SK-N-SH (cell line): ENCODE data around the gene ANKRD12. TPM values are rescaled to one million over a fixed set of nuclear protein-coding genes. Genes with fewer than 3 reads are reported as not detected.

Experiments used
- CTCF ChIA-PET: fragments of 300-600, 350-600 bp; formaldehyde crosslinking; extraction: SDS; loops from one replicate; lab custom pipeline; 2021; lab: Yijun Ruan, JAX
- POLR2A ChIA-PET: fragments of 350-600 bp; sonication (Branson Sonifier 250); formaldehyde crosslinking; extraction: SDS; loops from one replicate; lab custom pipeline; 2020; ENCODE audit warnings: antibody characterized with exemption, inconsistent platforms; lab: Yijun Ruan, JAX
- DNase-seq: peaks from one replicate; pipeline ENCODE4 v3.0.0; 2012
- H2AFZ ChIP-seq: fragments of 200-600 bp; sonication (generic); 2 replicates; pipeline ENCODE4 v1.8.1; 2016; ENCODE audit warnings: antibody characterized with exemption, mild to moderate bottlenecking, low read depth
- H3F3A ChIP-seq: fragments of 200-600 bp; sonication (generic); replicated peaks from 2 replicates; pipeline ENCODE3; 2016; ENCODE audit warnings: antibody characterized with exemption, mild to moderate bottlenecking; ENCODE audit not compliant: insufficient read depth
- H3K27ac ChIP-seq, 2 experiments: fragments of 200-500 bp in 1 of 2; fragments of 200-600 bp in 1 of 2; sonication (Bioruptor generic) in 1 of 2; sonication (generic), shearing (Covaris generic) in 1 of 2; 2 replicates each; pipeline versions ENCODE4 v1.5.1 to v1.6.1; 2014 to 2016; ENCODE audit warnings: low read depth in 2 of 2, inconsistent platforms in 1 of 2, low read length in 1 of 2, mild to moderate bottlenecking in 1 of 2, mixed read lengths in 1 of 2
- H3K27me3 ChIP-seq: fragments of 200-600 bp; sonication (generic), shearing (Covaris generic); 2 replicates; pipeline ENCODE4 v1.6.1; 2016; ENCODE audit warnings: mixed run types; ENCODE audit not compliant: insufficient read depth
- H3K36me3 ChIP-seq, 2 experiments: fragments of 200-500 bp in 1 of 2; fragments of 200-600 bp in 1 of 2; sonication (Bioruptor generic) in 1 of 2; sonication (generic) in 1 of 2; replicated peaks in 1 of 2; 2 replicates each; pipeline versions ENCODE3 to v1.5.1; 2014 to 2016; ENCODE audit warnings: low read length in 1 of 2, mild to moderate bottlenecking in 1 of 2; ENCODE audit not compliant: insufficient read depth in 2 of 2, control insufficient read depth in 1 of 2
- H3K4me1 ChIP-seq, 2 experiments: fragments of 200-500 bp in 1 of 2; fragments of 200-600 bp in 1 of 2; sonication (Bioruptor generic) in 1 of 2; sonication (generic), shearing (Covaris generic) in 1 of 2; 2 replicates each; pipeline versions ENCODE4 v1.5.1 to v1.6.1; 2014 to 2016; ENCODE audit warnings: low read depth in 1 of 2, low read length in 1 of 2, mixed run types in 1 of 2; ENCODE audit not compliant: insufficient read depth in 2 of 2, control insufficient read depth in 1 of 2
- H3K4me2 ChIP-seq: fragments of 200-600 bp; sonication (generic), shearing (Covaris generic); 2 replicates; pipeline ENCODE4 v1.6.1; 2017; ENCODE audit warnings: mixed run types
- H3K4me3 ChIP-seq, 2 experiments: fragments of 200-500 bp in 1 of 2; fragments of 200-600 bp in 1 of 2; sonication (Bioruptor generic) in 1 of 2; sonication (generic), shearing (Covaris generic) in 1 of 2; 2 replicates each; pipeline versions ENCODE4 v1.5.1 to v1.8.1; 2014 to 2016; ENCODE audit warnings: low read depth in 2 of 2, inconsistent platforms in 1 of 2, low read length in 1 of 2, mild to moderate bottlenecking in 1 of 2, mixed read lengths in 1 of 2, moderate library complexity in 1 of 2
- H3K79me2 ChIP-seq: fragments of 200-600 bp; sonication (generic); 2 replicates; pipeline ENCODE4 v1.8.1; 2017; ENCODE audit warnings: mild to moderate bottlenecking; ENCODE audit not compliant: insufficient read depth
- H3K9ac ChIP-seq: fragments of 200-600 bp; sonication (generic); 2 replicates; pipeline ENCODE4 v1.6.1; 2017; ENCODE audit warnings: mixed run types
- H3K9me2 ChIP-seq: fragments of 200-600 bp; sonication (generic); 2 replicates; pipeline ENCODE4 v1.6.1; 2017; ENCODE audit warnings: mixed run types
- H3K9me3 ChIP-seq: fragments of 200-600 bp; sonication (generic); 2 replicates; pipeline ENCODE4 v1.6.1; 2017; ENCODE audit warnings: mixed run types, mild to moderate bottlenecking, moderate library complexity
- H4K20me1 ChIP-seq: fragments of 200-600 bp; sonication (generic); 2 replicates; pipeline ENCODE4 v1.6.1; 2017; ENCODE audit warnings: mild to moderate bottlenecking, mixed run types; ENCODE audit not compliant: insufficient read depth
- CHD2 ChIP-seq: fragments of 150-350 bp; IDR thresholded peaks from 2 replicates; pipeline ENCODE4 v1.6.1; 2018; ENCODE audit warnings: low read length; ENCODE audit not compliant: partially characterized antibody
- CTCF ChIP-seq: fragments of 200-600 bp; sonication (generic); IDR thresholded peaks from 2 replicates; pipeline ENCODE4 v1.6.1; 2017; ENCODE audit warnings: antibody characterized with exemption, mild to moderate bottlenecking, moderate library complexity
- ELF1 ChIP-seq: IDR thresholded peaks from 2 replicates; pipeline ENCODE4 v1.4.0; 2012
- EP300 ChIP-seq, 2 experiments: IDR thresholded peaks; 2 replicates each; pipeline versions ENCODE4 v1.4.0 to v1.6.1; 2012; ENCODE audit warnings: borderline replicate concordance in 1 of 2, low read depth in 1 of 2, low read length in 1 of 2
- FOXJ3 ChIP-seq: sonication (generic); formaldehyde crosslinking; IDR thresholded peaks from 2 replicates; pipeline ENCODE4 v1.5.1; 2020; ENCODE audit warnings: mild to moderate bottlenecking, missing genetic modification reagents
- FOXM1 ChIP-seq: IDR thresholded peaks from 2 replicates; pipeline ENCODE4 v1.4.0; 2012; ENCODE audit warnings: low read depth, mild to moderate bottlenecking
- JUND ChIP-seq: IDR thresholded peaks from 2 replicates; pipeline ENCODE4 v1.4.0; 2012
- MAX ChIP-seq: IDR thresholded peaks from 2 replicates; pipeline ENCODE4 v1.4.0; 2012; ENCODE audit warnings: low read depth
- MEF2A ChIP-seq: IDR thresholded peaks from 2 replicates; pipeline ENCODE4 v1.4.0; 2012; ENCODE audit warnings: low read depth, borderline replicate concordance
- NFIC ChIP-seq: IDR thresholded peaks from 2 replicates; pipeline ENCODE4 v1.4.0; 2012; ENCODE audit warnings: borderline replicate concordance
- NRF1 ChIP-seq: IDR thresholded peaks from 2 replicates; pipeline ENCODE4 v1.6.1; 2012; ENCODE audit warnings: low read depth, mild to moderate bottlenecking, low read length
- POLR2AphosphoS5 ChIP-seq: IDR thresholded peaks from 2 replicates; pipeline ENCODE4 v1.6.1; 2012; ENCODE audit warnings: low read depth, low read length
- REST ChIP-seq: IDR thresholded peaks from 2 replicates; pipeline ENCODE4 v1.6.1; 2012; ENCODE audit warnings: mild to moderate bottlenecking, low read depth, low read length, moderate library complexity
- RFX5 ChIP-seq: IDR thresholded peaks from 2 replicates; pipeline ENCODE4 v1.6.1; 2012; ENCODE audit warnings: mild to moderate bottlenecking, improper control_type of control experiment, low read length
- SIN3A ChIP-seq: IDR thresholded peaks from 2 replicates; pipeline ENCODE4 v1.6.1; 2012; ENCODE audit warnings: low read depth, mild to moderate bottlenecking, low read length, moderate library complexity, borderline replicate concordance
- TAF1 ChIP-seq: IDR thresholded peaks from 2 replicates; pipeline ENCODE4 v1.6.1; 2012; ENCODE audit warnings: low read depth, mild to moderate bottlenecking, low read length, moderate library complexity, borderline replicate concordance
- USF1 ChIP-seq: IDR thresholded peaks from 2 replicates; pipeline ENCODE4 v1.4.0; 2012; ENCODE audit warnings: low read depth, borderline replicate concordance
- YY1 ChIP-seq: IDR thresholded peaks from 2 replicates; pipeline ENCODE4 v1.4.0; 2012; ENCODE audit warnings: low read depth, mild to moderate bottlenecking
- WGBS: methylation state at CpG from one replicate; pipeline ENCODE4 v1.1.6; 2017; ENCODE audit warnings: low lambda C conversion rate; 5-methylcytosine and 5-hydroxymethylcytosine counted together
- polyA plus RNA-seq, 3 experiments: library from polyadenylated mRNA; depleted of rRNA; stranded (reverse); fragments of >200 nt; gene quantifications; 2 replicates each; pipeline ENCODE4 v1.2.3, GENCODE V29; 2012
- TF ChIP-seq, protein P1 (sequence below): IDR thresholded peaks from 2 replicates; pipeline ENCODE4 v1.4.0; 2012; ENCODE audit warnings: low read depth, borderline replicate concordance
- TF ChIP-seq, protein P2 (sequence below): fragments of 150-350 bp; IDR thresholded peaks from 2 replicates; pipeline ENCODE4 v1.6.1; 2016; ENCODE audit warnings: mild to moderate bottlenecking, low read depth, low read length

The ANKRD12 gene
- polyA plus RNA-seq, 1 of the 3 experiments (the other 2 are of a cell fraction), result 1.3 TPM

DNA sequence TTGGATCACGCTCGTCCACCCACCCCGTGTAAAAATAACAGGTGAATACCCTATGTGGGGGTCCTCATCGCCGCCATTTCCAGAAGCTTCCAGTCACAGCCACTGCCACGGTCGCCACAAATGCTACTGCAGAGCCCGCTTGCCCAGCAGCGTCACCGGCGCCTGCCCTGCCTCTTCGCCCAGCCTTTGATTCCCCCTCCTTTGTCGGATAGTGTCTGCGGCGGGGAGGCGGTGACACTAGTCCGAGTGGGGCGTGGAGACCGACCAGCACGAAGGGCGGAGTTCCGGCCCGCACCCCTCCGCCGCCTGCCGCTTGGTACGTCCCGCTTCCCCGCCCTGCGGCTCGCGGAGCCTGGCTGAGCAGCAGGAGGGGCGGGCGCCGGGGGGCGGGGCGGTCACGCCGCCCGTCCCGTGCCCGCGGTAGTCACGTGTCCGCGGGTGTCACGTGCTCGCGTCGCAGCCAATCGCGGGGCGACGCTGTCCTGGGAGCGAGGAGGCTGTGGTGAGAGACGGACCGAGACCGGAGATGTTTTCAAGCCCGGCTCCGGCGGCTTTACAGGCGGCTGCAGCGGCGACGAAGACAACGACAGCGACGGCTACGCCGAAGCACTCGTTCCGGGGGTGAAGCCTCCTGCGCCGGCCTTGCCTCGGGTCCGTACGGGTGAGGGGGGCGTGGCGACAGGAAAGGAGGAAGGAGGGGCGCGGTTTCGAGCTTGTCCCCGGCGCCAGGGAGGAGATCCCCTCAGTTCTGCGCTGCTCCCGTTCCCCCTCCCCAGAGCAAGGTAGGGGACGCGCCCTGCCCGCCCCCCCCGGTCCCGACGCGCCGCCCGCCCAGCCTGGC is at the start of gene ANKRD12 (continued):
- TF ChIP-seq YY1, result no peak
- TF ChIP-seq RFX5, result no peak
- no peak for TF ChIP-seq MEF2A
- no peak for TF ChIP-seq REST
- no peak; the same call in 1 of the 2 replicates for TF ChIP-seq SIN3A
- peak; percentile 69; the same call in 1 of the 2 replicates for TF ChIP-seq FOXJ3 (CRISPR knock-in tag)
- TF ChIP-seq CHD2, result peak; percentile 65
- TF ChIP-seq NFIC, result no peak; the same call in 1 of the 2 replicates
- TF ChIP-seq ELF1, result no peak; the same call in 1 of the 2 replicates

- Histone ChIP-seq H4K20me1 (no peaks in the 10 kb centered on the region), H3K4me1 (no peaks in the 10 kb centered on the region), H3K4me3 (no peak overlapping the region), H3K9me2 (no peaks in the 10 kb centered on the region), H2AFZ (no peak overlapping the region), H3K9me3 (no peaks in the 10 kb centered on the region), H3K9ac (no peak overlapping the region), H3K36me3 (no peaks in the 10 kb centered on the region), H3K4me2 (no peak overlapping the region), H3F3A (peaks cover 2% of the 10 kb centered on the region), H3K27ac (no peak overlapping the region), H3K79me2 (no peaks in the 10 kb centered on the region), H3K27me3 (no peaks in the 10 kb centered on the region)
- no peak for TF ChIP-seq MAX
- no peak for TF ChIP-seq RFX5
- no peak for TF ChIP-seq SIN3A
- no peak for TF ChIP-seq USF1
- TF ChIP-seq CTCF, result no peak
- TF ChIP-seq EP300 (IDR thresholded peaks at IDR 0.05; ENCODE audit: borderline replicate concordance in 1 of 2, low read depth in 1 of 2, low read length in 1 of 2), result no peak
- TF ChIP-seq TAF1, result no peak
- TF ChIP-seq, protein P1, sequence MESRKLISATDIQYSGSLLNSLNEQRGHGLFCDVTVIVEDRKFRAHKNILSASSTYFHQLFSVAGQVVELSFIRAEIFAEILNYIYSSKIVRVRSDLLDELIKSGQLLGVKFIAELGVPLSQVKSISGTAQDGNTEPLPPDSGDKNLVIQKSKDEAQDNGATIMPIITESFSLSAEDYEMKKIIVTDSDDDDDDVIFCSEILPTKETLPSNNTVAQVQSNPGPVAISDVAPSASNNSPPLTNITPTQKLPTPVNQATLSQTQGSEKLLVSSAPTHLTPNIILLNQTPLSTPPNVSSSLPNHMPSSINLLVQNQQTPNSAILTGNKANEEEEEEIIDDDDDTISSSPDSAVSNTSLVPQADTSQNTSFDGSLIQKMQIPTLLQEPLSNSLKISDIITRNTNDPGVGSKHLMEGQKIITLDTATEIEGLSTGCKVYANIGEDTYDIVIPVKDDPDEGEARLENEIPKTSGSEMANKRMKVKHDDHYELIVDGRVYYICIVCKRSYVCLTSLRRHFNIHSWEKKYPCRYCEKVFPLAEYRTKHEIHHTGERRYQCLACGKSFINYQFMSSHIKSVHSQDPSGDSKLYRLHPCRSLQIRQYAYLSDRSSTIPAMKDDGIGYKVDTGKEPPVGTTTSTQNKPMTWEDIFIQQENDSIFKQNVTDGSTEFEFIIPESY, result no peak
- no peak for TF ChIP-seq NRF1
- TF ChIP-seq YY1, result no peak
- no peak for TF ChIP-seq POLR2AphosphoS5
- no peak for TF ChIP-seq NFIC
- no peak for TF ChIP-seq CHD2
- no peak for TF ChIP-seq FOXM1
- TF ChIP-seq, protein P2, sequence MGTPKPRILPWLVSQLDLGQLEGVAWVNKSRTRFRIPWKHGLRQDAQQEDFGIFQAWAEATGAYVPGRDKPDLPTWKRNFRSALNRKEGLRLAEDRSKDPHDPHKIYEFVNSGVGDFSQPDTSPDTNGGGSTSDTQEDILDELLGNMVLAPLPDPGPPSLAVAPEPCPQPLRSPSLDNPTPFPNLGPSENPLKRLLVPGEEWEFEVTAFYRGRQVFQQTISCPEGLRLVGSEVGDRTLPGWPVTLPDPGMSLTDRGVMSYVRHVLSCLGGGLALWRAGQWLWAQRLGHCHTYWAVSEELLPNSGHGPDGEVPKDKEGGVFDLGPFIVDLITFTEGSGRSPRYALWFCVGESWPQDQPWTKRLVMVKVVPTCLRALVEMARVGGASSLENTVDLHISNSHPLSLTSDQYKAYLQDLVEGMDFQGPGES, result no peak
- no peak for TF ChIP-seq JUND
- WGBS, result 97% methylated on average over 2 of the region's 2 CpGs
- ChIA-PET CTCF (interaction anchor here (1.9 kb wide), 1 partner anchor 14 kb away, joined by 7 read pairs; no protein-coding TSS in a partner anchor), POLR2A (no interaction called here)
- no peak for DNase-seq
Observed at GRCh38 chr18:9087144-9087543, 49.4 kb upstream of the ANKRD12 start.
